GM18858 (cell line): ENCODE results near the gene USH1C.

Experiments
- ATAC-seq: cut with Tn5 transposase; IDR thresholded peaks from one replicate; pipeline ENCODE4 v1.9.1; 2021; ENCODE audit not compliant: unreplicated experiment

The USH1C gene

DNA sequence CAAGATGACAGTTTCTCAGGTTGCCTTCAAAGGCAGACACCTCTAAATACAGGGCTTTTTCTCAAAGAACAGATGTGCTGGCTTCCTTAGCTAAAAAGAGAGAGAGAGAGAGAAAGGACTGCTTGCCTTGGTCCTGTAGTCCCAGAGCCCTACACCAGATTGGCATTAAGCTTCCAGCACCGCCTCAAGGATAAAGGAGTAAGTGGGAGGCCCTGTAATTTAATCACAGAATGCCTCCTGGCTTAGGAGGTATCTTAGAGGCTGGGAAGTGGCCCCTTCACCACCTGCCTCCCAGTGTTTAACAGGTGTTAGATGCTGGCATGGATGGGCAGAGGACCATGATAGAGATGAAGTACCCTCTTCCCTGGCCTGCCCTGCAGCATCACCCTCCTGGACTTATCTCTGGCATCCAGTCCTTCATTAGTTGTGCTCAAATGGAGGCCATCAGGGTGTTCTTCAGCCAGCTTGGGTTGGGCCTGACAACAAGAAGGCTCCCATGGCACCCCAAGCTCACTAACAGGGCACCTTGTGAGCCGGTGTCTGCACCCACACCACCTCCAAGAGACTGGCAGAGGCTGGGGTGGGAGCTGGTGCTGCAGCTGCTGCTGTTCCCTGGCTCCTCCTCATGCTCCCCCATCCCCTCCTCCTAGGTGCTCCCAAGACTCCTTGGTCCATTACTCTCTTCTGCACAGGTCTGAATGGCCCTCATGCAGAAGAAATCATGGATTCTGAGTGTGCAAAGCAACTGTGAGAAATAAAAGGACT is 100.1 kb downstream of the USH1C start:
- ATAC-seq = no peak
